Erythroblast (primary cell): ENCODE measurements around the gene STEAP1B.

ENCODE experiments used
- DNase-seq, 2 experiments: peaks; one replicate each; lab custom pipeline; 2025; lab: John Stamatoyannopoulos, UW
- GATA1 ChIP-seq: IDR thresholded peaks from 2 replicates; pipeline ENCODE4 v1.6.1; 2011; ENCODE audit warnings: low read depth, mild to moderate bottlenecking, control low read depth, low read length, moderate library complexity
- POLR2A ChIP-seq: IDR thresholded peaks from 2 replicates; pipeline ENCODE4 v1.6.1; 2011; ENCODE audit warnings: mild to moderate bottlenecking, low read length

STEAP1B gene

DNA sequence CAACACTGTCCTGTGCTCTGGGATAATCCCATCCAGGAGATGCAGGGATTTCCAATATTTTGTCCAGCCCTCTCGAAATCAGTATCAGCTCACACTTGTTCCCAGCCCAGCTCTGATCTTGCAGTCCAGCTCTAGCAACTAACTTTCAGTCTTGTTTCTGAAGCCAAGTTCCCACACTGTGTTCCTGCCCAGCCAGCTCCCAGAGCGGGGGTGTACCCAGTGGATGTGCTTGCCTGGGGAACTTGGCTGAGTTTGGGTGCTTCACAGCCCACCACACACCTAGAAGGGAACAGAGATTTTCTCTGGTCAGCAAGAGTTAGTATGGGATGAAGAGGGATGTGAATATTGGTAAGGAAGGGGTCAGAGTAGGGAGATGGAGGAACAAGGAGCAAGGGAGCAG, 85.6 kb downstream of the STEAP1B start:
- TF ChIP-seq POLR2A: no peak
- no peak for TF ChIP-seq GATA1
- no peak for DNase-seq

DNA sequence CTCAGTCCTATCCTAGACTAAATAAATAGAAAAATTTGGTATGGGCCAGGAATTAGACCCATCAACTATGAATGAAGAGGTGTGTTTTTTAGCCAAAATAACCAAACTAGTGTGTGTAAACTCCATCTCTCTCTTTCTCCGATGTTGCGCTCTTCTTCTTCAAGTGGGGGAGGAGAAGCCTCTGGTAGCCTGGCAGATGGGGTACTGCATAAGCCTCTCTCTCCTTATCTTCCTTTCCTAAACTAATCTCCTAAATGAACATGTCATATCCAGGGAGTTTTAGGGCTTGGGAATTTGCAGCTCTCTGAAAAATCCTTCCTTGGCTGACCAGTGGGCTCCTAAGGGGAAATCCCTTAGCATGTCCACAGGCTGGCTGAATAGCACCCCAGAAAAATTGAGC, 86.8 kb downstream of the STEAP1B start:
- TF ChIP-seq GATA1: no peak
- no peak for TF ChIP-seq POLR2A
- DNase-seq: no peak

DNA sequence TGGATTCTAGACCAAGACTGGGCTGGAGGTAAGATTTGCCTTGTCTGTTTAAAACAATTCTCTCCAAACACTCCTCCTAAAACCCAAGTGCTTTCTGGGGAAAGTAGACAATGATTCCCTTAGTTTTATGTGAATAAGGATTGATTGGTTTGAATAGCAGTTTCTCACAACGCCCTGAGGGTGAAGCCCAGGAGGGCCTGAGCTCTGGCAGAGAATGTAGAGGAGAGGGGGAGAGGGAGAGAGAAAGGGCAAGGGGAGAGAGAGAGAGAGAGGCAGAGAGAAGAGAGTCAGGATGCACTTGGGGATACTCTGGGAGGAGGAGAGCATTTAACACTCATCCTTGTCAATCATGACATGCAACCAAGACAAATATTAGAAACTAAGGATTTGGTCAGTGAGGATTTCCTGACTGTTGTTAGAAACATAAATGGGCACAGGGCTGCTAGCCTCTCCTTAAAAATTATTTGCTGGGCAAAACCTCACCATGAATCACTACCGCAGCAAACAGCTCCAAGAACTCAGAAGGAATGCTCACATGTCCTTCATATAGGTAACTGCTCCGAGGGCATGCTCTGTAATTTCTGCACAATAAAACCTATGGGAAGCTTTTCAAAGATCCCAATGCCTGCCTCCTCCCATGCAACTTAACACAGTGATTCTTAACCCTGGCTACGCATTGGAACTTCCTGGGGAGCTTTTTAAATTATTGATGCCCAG, 87.9 kb downstream of the STEAP1B start:
- no peak for DNase-seq
- TF ChIP-seq GATA1 (no peak), POLR2A (no peak)

DNA sequence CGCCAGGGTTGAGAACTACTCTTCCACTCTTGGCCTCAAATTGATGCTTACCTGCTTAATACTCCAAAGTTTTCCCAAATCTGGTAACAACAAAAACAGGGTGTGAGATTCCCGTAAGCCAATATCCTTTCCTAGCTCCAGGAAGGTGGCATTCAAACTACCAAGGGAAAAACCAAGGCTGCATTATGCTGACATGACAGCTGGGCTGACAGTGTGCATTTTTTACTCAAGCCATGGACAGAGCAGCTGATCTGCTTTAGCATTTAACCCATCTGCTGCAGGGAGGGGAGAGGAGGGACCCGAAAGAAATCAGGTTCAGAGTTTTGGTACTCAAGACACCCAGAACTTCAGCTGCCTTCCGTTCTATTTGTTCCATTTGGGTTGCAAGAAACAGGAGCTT, 93.3 kb downstream of the STEAP1B start:
- DNase-seq: no peak
- no peak for TF ChIP-seq POLR2A
- no peak for TF ChIP-seq GATA1

- no peak for DNase-seq
- TF ChIP-seq POLR2A: no peak
- no peak for TF ChIP-seq GATA1
Observed at GRCh38 chr7:22404421-22405023, 95.5 kb downstream of the STEAP1B start.

DNA sequence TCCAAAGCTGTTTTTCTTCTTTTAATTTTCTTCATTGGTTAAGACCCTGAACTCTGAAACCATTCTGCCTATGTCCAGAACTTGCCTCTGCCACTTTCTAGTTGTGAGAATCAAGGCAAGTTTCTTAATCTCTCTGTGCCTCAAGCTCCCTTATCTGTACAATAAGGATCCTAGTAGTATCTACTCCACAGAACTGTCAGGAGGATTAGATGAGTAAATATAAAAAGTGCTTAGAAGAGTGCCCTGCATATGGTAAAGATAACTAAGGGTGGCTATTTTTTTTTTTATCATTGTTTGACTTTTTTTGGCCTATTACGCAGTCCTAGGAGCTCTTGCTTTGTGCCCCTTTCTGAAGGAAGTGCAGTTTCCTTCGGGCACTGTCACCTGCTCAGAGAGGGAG, 96.6 kb downstream of the STEAP1B start:
- DNase-seq: peak in 1 of 2 experiments; percentile 21
- TF ChIP-seq POLR2A: no peak
- TF ChIP-seq GATA1: no peak

GRCh38 chr7:22402250-22402649, 97.7 kb downstream of the STEAP1B start:
- no peak for DNase-seq
- TF ChIP-seq POLR2A: no peak
- TF ChIP-seq GATA1: no peak

DNA sequence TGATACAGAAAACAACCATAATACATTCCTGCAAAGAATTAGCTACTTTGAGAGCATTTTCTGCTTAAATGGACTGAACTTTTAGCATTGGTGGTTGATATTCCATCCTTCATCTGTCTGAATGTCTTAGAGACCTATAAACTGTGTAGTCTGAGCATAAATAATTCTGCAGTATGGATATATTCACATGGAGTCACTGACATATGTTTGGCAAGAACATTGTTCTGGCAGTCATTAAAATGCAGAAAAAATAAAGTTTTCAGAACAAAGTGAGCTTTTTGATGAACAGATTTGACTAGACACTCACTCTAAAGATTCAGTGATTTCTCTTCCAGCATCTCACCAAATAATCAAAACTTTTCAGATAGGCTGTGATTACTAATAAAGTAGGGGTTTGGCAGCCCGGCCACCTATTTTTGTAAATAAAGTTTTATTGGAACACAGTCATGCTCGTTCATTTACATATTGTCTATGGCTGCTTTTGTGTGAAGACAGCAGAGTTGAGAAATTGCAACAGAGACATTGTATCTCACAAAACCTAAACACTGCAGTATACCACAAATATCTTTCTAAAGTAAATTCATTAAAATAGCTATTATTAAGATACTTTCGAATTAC, 98.9 kb downstream of the STEAP1B start:
- no peak for DNase-seq
- TF ChIP-seq GATA1 (no peak), POLR2A (no peak)

DNA sequence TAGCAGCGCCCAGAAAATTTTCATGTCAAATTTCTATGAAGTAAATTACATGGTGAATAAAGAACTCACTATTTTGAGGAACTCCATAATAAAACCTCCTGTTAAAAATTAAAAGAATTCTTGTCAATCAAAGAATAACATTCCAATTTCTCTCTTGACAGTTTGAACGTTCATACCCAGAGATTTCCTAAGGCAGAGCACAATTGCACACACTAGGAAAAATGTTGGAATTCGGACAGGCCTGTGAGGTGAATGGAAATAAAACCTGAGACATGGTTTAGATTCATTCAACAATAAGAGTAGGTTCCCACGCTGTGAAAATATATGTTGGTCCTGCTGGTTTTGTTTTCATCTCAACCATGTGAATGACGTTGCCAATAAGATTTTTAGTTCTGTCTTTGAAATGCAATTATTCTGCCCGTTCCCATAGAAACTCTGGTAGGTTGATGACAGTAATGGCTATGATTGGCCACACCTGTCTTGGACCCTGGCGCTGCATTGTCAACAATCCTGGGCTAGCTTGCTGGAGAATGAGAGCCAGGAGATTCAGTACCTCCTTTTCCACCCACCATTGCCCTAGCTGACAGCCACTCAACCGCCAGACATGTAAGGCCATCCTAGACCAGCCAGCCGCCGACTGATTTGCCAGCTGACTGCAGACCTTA, 99.7 kb downstream of the STEAP1B start:
- TF ChIP-seq GATA1 (no peak), POLR2A (no peak)
- DNase-seq: no peak

DNA sequence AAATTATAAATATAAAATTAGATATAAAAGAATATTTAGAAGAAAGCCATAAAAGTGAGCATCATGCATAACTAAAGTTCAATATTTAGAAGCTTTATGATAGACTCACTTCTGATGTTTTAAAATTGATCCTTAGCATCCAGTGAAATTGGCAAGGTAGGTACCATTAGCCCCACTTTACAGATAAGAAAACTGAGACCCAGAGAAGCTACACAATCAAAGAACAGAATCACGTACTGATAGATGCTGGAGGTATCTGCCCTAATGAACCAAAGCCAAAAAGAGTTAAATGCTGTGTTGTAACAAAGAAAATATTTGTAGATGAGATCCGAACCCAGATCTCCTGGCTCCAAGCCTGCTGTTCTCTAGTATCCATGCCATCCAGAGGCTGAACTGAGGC, 100.4 kb downstream of the STEAP1B start:
- no peak for DNase-seq
- TF ChIP-seq POLR2A (no peak), GATA1 (no peak)

DNA sequence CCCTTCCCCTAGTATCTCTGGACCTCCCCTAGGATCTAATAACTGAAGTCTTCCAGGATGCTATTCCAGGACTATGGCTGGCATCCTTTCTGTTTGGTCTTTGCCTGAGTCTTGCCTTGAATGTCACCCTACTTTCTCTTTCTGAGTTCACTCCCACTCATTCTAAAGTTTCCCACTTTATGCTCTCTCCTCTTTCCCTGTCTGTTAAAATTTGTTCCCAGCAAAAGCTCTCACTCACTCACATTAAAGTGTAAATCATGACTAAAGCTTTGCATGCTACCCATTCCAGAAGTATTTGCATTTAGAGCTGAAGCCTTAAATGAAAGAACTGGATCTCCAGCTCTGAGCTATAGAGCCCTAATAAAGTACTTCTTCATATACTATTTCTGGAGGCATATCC, 100.9 kb downstream of the STEAP1B start:
- no peak for DNase-seq
- TF ChIP-seq POLR2A (no peak), GATA1 (no peak)

GRCh38 chr7:22397981-22398380, 102.0 kb downstream of the STEAP1B start:
- no peak for TF ChIP-seq GATA1
- no peak for TF ChIP-seq POLR2A
- no peak for DNase-seq

DNA sequence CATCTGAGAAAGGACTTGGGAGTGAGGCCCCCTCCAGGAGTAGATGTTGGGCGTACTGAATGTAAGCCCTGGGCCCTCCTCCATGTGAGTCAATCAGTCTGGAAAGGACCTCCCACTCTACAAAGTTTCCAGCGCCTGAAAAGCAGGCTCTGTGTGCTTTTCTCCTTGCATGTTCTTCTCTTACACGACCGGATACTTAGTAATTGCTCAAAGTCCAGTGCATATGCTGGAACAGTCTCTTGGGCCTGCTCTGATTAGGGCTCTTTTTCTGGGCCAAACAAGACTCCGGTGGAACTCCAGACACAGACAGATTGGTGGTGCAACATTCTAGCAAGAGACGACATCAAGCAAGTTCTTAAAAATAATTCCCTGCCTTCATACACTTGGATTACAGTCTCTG, 104.8 kb downstream of the STEAP1B start:
- TF ChIP-seq POLR2A (no peak), GATA1 (no peak)
- no peak for DNase-seq

DNA sequence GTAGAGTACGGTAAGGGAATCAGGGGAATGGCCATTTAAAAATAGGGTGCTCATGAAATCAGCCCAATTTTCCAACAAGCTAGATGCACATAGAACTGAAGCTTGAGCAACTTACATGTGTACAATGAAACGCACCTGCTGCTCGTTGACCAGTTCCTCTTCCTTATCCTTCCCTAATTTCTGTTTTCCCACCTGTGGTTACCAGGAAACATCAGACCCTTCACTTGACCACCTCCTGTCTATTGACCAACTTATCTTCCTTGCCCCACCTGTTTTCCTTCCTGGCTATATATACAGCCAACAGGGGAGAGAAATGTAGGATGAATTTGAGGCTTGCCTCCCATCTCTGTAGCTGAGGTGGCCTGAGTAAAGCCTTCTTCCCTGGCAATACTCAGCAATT, 105.2 kb downstream of the STEAP1B start:
- DNase-seq: no peak
- no peak for TF ChIP-seq POLR2A
- TF ChIP-seq GATA1: no peak
